Measurements from ENCODE around the gene HFE. TPM values are rescaled to one million over a fixed set of nuclear protein-coding genes. Genes with fewer than 3 reads are reported as not detected.
"Not testable (repeated sequence)": the region's sequence is repeated elsewhere in the genome, so short reads cannot be mapped to it uniquely, and the experiment has no call there.

Gene HFE
- total and polyA plus RNA-seq, 3 experiments from 2014 or later, result 0.37 to 4.8 (median 1.1) TPM

DNA sequence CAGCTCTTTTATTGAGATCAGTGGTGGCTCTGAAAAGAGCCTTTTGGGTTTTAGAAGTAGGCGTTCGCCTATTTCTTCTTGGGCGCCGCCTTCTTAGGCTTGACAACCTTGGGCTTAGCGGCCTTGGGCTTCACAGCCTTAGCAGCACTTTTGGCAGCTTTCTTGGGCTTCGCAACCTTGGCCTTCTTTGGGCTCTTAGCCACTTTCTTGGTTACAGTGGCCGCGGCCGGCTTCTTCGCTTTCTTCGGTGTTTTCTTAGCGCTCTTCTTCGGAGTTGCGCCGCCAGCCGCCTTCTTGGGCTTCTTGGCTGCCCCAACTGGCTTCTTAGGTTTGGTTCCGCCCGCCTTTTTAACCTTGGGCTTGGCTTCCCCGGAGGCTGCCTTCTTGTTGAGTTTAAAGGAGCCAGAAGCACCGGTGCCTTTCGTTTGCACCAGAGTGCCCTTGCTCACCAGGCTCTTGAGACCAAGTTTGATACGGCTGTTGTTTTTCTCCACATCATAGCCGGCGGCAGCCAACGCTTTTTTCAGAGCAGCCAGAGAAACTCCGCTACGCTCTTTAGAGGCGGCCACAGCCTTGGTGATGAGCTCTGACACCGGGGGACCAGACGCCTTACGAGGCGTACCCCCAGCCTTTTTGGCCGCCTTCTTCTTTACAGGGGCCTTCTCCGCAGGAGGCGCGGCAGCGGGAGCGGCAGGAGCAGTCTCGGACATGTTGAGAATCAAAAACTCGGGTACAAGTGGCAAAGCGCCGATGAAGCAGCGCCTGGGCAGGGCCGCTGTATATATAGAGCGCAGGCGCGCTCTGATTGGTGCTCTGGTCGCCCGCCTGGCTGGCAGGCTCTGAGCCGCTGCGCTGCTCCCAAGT is 31.3 kb upstream of the HFE start:
- Mint-ChIP-seq H3K27me3 (peaks cover 0 to 5% of the 10 kb centered on the region in 2 donors), H3K36me3 (peaks cover 0 to 19% (median 0%) of the 10 kb centered on the region in 3 donors), H3K4me3 (peak overlapping the region; percentile 90 to 97 (median 94)), H3K27ac (peak overlapping the region; percentile 90 to 99 (median 97)), H3K9me3 (no peaks in the 10 kb centered on the region), H3K4me1 (peaks cover 17 to 30% (median 26%) of the 10 kb centered on the region in 3 donors)
- no peaks in the 10 kb centered on the region for H3K27me3 ChIP-seq (ENCODE audit: insufficient read depth, low read length, poor library complexity, severe bottlenecking)
- peaks cover 9% of the 10 kb centered on the region for H3K4me1 ChIP-seq (ENCODE audit: insufficient read depth, low read length)
- no peaks in the 10 kb centered on the region for H3K9me3 ChIP-seq (ENCODE audit: low read length)
- H3K27ac ChIP-seq (ENCODE audit: low read depth, low read length), result peak overlapping the region; percentile 96
- no peaks in the 10 kb centered on the region for H3K36me3 ChIP-seq (ENCODE audit: insufficient read depth, low read length)
- peak overlapping the region; percentile 92 for H3K4me3 ChIP-seq (ENCODE audit: low read length)
- ChIA-PET CTCF (interaction anchor here (1.2 to 2.5 kb wide), 6 partner anchors 10 to 217 kb away, joined by 3 to 12 read pairs (median 8); a partner anchor contains a TSS), POLR2A (interaction anchor here (0.6 to 4.8 kb wide), 23 partner anchors 11 to 1837 kb away, joined by 3 to 108 read pairs (median 6); partner anchors contain the start of gene HFE)
- peak; percentile 72 to 94 (median 82) for DNase-seq

- POLR2A ChIA-PET, result interaction anchor here (0.6 to 4.8 kb wide), 19 partner anchors 12 to 1836 kb away, joined by 3 to 108 read pairs (median 10); partner anchors contain the start of gene HFE
- Mint-ChIP-seq H3K4me1 (peaks cover 17 to 30% (median 26%) of the 10 kb centered on the region in 3 donors), H3K27ac (peak overlapping the region; percentile 94 to 99 (median 97)), H3K36me3 (peaks cover 0 to 19% (median 0%) of the 10 kb centered on the region in 3 donors), H3K27me3 (peaks cover 0 to 5% of the 10 kb centered on the region in 2 donors), H3K4me3 (peak overlapping the region; percentile 90 to 97 (median 94)), H3K9me3 (no peaks in the 10 kb centered on the region)
- CTCF ChIA-PET, result interaction anchor here (1.0 to 2.5 kb wide), 7 partner anchors 13 to 48 kb away, joined by 3 to 12 read pairs (median 5); a partner anchor contains a TSS
- Histone ChIP-seq H3K4me1 (ENCODE audit: insufficient read depth, low read length) (peaks cover 9% of the 10 kb centered on the region), H3K27ac (ENCODE audit: low read depth, low read length) (peak overlapping the region; percentile 96), H3K4me3 (ENCODE audit: low read length) (peak overlapping the region; percentile 92), H3K9me3 (ENCODE audit: low read length) (no peaks in the 10 kb centered on the region), H3K36me3 (ENCODE audit: insufficient read depth, low read length) (no peaks in the 10 kb centered on the region), H3K27me3 (ENCODE audit: insufficient read depth, low read length, poor library complexity, severe bottlenecking) (no peaks in the 10 kb centered on the region)
- DNase-seq, result no peak
Measured at GRCh38 chr6:26056583-26057350, 30.5 kb upstream of the HFE start.

DNA sequence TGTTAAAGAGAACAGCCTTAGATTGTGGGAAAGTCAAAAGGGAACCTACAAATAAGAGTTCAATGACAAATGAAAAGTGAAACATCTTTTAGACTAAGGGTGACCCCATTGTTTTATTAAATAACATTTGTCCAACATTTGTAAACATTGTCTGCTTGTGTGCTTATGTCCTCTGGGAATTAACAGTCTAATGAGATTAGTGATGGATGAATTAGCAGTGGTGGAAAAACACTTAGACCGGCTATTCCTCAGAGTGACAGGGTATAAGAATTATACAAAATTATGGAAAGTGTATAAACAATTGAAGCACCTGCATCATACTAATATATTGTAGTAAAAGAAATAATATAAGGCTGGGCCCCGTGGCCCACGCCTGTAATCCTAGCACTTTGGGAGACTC is 29.3 kb upstream of the HFE start:
- H3K4me1 Mint-ChIP-seq, result peaks cover 17 to 30% (median 26%) of the 10 kb centered on the region in 3 donors
- H3K27ac ChIP-seq (ENCODE audit: low read depth, low read length), result no peak overlapping the region
- DNase-seq, result no peak
- H3K4me1 ChIP-seq (ENCODE audit: insufficient read depth, low read length), result peaks cover 9% of the 10 kb centered on the region
- POLR2A ChIA-PET, result interaction anchor here (0.6 to 2.9 kb wide), 4 partner anchors 13 to 490 kb away, joined by 3 to 108 read pairs (median 47); a partner anchor contains a TSS
- peaks cover 0 to 19% (median 0%) of the 10 kb centered on the region in 3 donors for H3K36me3 Mint-ChIP-seq
- CTCF ChIA-PET, result interaction anchor here (1.0 to 17.6 kb wide), 2 partner anchors 35 to 47 kb away, joined by 3 to 375 read pairs; partner anchors contain the start of gene HFE
- peaks cover 0 to 5% of the 10 kb centered on the region in 2 donors for H3K27me3 Mint-ChIP-seq
- peak overlapping the region in 1 of 8 donors; percentile 96 for H3K27ac Mint-ChIP-seq
- H3K9me3 Mint-ChIP-seq, result no peaks in the 10 kb centered on the region
- no peaks in the 10 kb centered on the region for H3K27me3 ChIP-seq (ENCODE audit: insufficient read depth, low read length, poor library complexity, severe bottlenecking)
- H3K4me3 Mint-ChIP-seq, result peak overlapping the region in 1 of 7 donors; percentile 97
- no peak overlapping the region for H3K4me3 ChIP-seq (ENCODE audit: low read length)
- H3K9me3 ChIP-seq (ENCODE audit: low read length), result no peaks in the 10 kb centered on the region
- H3K36me3 ChIP-seq (ENCODE audit: insufficient read depth, low read length), result no peaks in the 10 kb centered on the region

DNA sequence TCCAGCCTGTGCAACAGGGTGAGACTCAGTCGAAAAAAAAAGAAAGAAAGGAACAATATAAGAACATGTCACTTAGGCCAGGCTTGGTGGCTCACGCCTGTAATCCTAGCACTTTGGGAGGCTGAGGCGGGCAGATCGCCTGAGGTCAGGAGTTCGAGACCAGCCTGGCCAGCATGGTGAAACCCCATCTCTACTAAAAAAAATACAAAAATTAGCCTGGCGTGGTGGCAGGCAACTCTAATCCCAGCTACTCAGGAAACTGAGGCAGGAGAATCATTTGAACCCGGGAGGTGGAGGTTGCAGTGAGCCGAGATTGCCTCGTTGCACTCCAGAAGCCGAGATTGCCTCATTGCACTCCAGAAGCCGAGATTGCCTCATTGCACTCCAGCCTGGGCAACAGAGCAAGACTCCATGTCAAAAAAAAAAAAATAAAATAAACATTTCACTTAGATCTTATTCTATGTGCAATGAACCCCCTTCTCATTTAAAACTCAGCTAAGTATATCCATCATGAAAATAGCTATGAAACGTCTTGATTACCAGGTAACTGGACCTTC is 28.7 kb upstream of the HFE start:
- H3K36me3 Mint-ChIP-seq, result peaks cover 0 to 19% (median 0%) of the 10 kb centered on the region in 3 donors
- not testable (repeated sequence) for H3K9me3 Mint-ChIP-seq; H3K27me3 ChIP-seq (ENCODE audit: insufficient read depth, low read length, poor library complexity, severe bottlenecking); H3K4me1 ChIP-seq (ENCODE audit: insufficient read depth, low read length); H3K36me3 ChIP-seq (ENCODE audit: insufficient read depth, low read length); H3K9me3 ChIP-seq (ENCODE audit: low read length); H3K27ac Mint-ChIP-seq; H3K4me3 ChIP-seq (ENCODE audit: low read length); H3K27me3 Mint-ChIP-seq; DNase-seq; H3K27ac ChIP-seq (ENCODE audit: low read depth, low read length)
- ChIA-PET CTCF (interaction anchor here (0.9 to 17.6 kb wide), 5 partner anchors 32 to 158 kb away, joined by 3 to 375 read pairs (median 4); partner anchors contain the start of gene HFE), POLR2A (interaction anchor here (0.6 to 1.7 kb wide), 8 partner anchors 15 to 491 kb away, joined by 3 to 10 read pairs (median 5); a partner anchor contains a TSS)
- H3K4me3 Mint-ChIP-seq, result peak overlapping the region in 1 of 7 donors; percentile 36
- H3K4me1 Mint-ChIP-seq, result peaks cover 14 to 30% (median 22%) of the 10 kb centered on the region in 3 donors

GRCh38 chr6:26059941-26060340 is 27.3 kb upstream of the HFE start:
- DNase-seq, result no peak
- peak overlapping the region in 1 of 7 donors; percentile 55 for H3K4me3 Mint-ChIP-seq
- H3K4me1 Mint-ChIP-seq, result peaks cover 8 to 22% (median 12%) of the 10 kb centered on the region in 3 donors
- no peaks in the 10 kb centered on the region for H3K27me3 ChIP-seq (ENCODE audit: insufficient read depth, low read length, poor library complexity, severe bottlenecking)
- no peaks in the 10 kb centered on the region for H3K36me3 ChIP-seq (ENCODE audit: insufficient read depth, low read length)
- no peaks in the 10 kb centered on the region for H3K9me3 ChIP-seq (ENCODE audit: low read length)
- H3K4me3 ChIP-seq (ENCODE audit: low read length), result no peak overlapping the region
- H3K27ac ChIP-seq (ENCODE audit: low read depth, low read length), result no peak overlapping the region
- H3K9me3 Mint-ChIP-seq, result no peaks in the 10 kb centered on the region
- peaks cover 0 to 5% of the 10 kb centered on the region in 2 donors for H3K27me3 Mint-ChIP-seq
- no peak overlapping the region for H3K27ac Mint-ChIP-seq
- POLR2A ChIA-PET, result interaction anchor here (0.7 to 1.7 kb wide), 6 partner anchors 16 to 174 kb away, joined by 3 to 10 read pairs (median 5); a partner anchor contains a TSS
- H3K36me3 Mint-ChIP-seq, result peaks cover 0 to 14% (median 0%) of the 10 kb centered on the region in 3 donors
- H3K4me1 ChIP-seq (ENCODE audit: insufficient read depth, low read length), result no peaks in the 10 kb centered on the region
- CTCF ChIA-PET, result interaction anchor here (0.6 to 17.6 kb wide), 6 partner anchors 9 to 44 kb away, joined by 3 to 375 read pairs (median 4); partner anchors contain the start of gene HFE

DNA sequence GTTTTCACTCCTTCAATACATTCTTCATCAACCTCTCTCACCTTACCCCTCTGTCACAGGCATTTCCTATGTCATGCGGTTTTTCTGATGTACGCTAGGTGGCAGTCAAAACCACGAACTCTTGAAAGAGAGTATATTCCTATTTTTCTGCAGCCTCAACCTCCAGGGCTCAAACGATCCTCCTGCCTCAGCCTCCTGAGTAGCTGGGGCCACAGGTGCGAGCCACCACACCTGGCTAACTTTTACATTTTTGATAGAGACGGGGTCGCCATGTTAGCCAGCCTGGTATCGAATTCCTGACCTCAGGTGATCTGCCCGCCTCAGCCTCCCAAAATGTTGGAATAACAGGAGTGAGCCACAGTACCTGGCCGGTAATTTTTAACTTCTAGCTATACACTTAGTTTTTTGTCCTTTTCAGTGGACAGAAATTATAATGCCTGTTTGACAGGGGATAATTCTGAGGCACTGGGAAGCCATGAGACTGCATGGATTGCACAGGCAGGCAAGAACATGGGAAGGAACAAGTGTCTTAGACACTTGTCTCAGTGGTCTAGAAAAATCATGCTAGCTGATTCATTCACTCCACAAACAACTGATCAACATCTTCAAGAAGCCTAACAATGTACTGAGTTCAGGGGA is 22.5 kb upstream of the HFE start:
- Mint-ChIP-seq H3K27me3 (peaks cover 0 to 2% of the 10 kb centered on the region in 2 donors), H3K36me3 (no peaks in the 10 kb centered on the region), H3K9me3 (no peaks in the 10 kb centered on the region), H3K27ac (peak overlapping the region in 1 of 8 donors; percentile 68), H3K4me1 (peaks cover 4 to 11% (median 6%) of the 10 kb centered on the region in 3 donors), H3K4me3 (no peak overlapping the region)
- ChIA-PET CTCF (interaction anchor here (0.8 to 17.6 kb wide), 17 partner anchors 15 to 180 kb away, joined by 3 to 375 read pairs (median 4); partner anchors contain the start of gene HFE), POLR2A (interaction anchor here (0.5 to 2.1 kb wide), 5 partner anchors 23 to 94 kb away, joined by 3 to 7 read pairs (median 3); partner anchors contain the start of gene HFE)
- no peaks in the 10 kb centered on the region for H3K27me3 ChIP-seq (ENCODE audit: insufficient read depth, low read length, poor library complexity, severe bottlenecking)
- H3K27ac ChIP-seq (ENCODE audit: low read depth, low read length), result no peak overlapping the region
- no peaks in the 10 kb centered on the region for H3K4me1 ChIP-seq (ENCODE audit: insufficient read depth, low read length)
- H3K36me3 ChIP-seq (ENCODE audit: insufficient read depth, low read length), result no peaks in the 10 kb centered on the region
- no peaks in the 10 kb centered on the region for H3K9me3 ChIP-seq (ENCODE audit: low read length)
- peak in 4 of 5 donors; percentile 21 to 61 (median 56) for DNase-seq
- no peak overlapping the region for H3K4me3 ChIP-seq (ENCODE audit: low read length)
